Dedifferentiated amniotic fluid mesenchymal stem cell (primary cell): ENCODE measurements around the gene ASF1A.
A peak's percentile ranks its signal among the peaks of the same experiment; 100 is the strongest.

Experiments used
- DNase-seq: peaks from one replicate; pipeline ENCODE4 v3.0.0-alpha.2; 2016; ENCODE audit errors: extremely low spot score

Gene ASF1A

GRCh38 chr6:118881440-118882313 is 12.3 kb upstream of the ASF1A start:
- DNase-seq = no peak

- DNase-seq = no peak
Measured at GRCh38 chr6:118882314-118882905, 11.5 kb upstream of the ASF1A start.

- DNase-seq = no peak
Measured at GRCh38 chr6:118886641-118887040, 7.3 kb upstream of the ASF1A start.

GRCh38 chr6:118889163-118889562 is 4.8 kb upstream of the ASF1A start:
- no peak for DNase-seq

DNA sequence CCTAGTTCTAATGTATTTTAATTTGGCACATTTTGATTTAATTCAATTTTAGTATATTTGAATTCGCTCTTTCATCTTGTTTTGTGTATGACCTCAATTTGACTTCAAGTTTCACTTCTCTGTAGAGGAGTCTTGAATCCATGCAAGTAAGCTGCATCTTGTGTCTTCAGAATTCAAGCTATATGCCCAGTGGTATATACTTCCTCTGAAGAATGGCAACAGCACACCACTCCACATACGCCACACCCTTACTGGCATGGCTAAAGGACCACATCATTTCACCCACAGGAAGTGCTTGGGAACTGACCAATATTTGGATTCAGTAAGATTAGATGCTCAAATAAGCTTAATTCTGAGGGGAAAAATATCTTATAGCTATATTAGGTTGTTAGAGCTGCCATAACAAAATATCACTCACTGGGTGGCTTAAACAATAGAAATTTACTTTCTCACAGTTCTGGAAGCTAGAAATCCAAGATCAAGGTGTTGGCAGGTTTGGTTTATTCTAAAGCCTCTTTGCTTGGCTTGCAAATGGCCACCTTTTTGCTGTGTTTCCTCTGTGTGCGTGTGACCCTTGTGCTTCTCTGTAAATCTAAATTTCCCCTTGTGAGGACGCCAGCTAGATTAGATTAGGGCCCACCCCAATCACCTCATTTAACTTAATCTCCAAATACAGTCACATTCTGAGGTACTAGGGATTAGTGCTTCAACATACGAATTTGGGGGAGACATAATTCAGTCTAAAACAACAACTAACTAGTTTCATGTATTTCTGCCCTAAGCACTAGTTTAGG is 2.8 kb upstream of the ASF1A start:
- DNase-seq = no peak

GRCh38 chr6:118892355-118892991 is 1.5 kb upstream of the ASF1A start:
- DNase-seq = no peak

DNA sequence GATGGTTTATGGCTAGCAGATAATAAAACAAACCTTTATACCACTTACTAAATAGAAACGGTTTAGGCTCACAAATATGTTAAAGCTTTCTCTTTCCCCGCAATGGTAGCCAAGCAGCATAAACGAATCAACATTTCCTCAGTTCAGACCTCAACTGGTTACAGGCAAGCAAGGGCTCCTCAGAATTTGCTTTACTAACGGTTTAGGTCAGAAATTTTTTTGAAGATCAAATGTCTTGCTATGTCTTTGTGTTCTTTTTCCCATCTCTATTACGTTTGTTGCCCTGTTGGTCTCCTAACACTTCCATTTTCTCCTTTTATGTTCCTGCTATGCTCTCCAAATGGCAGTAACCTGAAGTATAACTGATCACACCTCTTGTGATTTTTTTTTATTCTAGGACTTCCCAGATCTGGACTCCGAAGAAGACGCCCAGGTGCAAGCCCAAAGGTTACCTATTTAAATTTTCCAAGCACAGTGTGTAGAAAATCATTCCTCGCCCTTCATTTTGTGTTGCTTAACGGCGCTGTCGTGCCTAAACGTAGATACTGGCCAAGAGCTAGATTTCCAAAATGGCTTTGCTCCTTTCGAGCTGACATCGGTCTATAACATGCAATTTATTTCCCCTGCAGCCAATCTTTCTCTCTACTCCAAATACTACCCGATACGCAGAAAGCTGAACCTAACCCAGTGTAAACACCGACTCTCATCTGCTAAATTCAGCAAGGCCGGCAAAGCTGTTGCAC is 717 bp upstream of the ASF1A start:
- peak; percentile 49 for DNase-seq

DNA sequence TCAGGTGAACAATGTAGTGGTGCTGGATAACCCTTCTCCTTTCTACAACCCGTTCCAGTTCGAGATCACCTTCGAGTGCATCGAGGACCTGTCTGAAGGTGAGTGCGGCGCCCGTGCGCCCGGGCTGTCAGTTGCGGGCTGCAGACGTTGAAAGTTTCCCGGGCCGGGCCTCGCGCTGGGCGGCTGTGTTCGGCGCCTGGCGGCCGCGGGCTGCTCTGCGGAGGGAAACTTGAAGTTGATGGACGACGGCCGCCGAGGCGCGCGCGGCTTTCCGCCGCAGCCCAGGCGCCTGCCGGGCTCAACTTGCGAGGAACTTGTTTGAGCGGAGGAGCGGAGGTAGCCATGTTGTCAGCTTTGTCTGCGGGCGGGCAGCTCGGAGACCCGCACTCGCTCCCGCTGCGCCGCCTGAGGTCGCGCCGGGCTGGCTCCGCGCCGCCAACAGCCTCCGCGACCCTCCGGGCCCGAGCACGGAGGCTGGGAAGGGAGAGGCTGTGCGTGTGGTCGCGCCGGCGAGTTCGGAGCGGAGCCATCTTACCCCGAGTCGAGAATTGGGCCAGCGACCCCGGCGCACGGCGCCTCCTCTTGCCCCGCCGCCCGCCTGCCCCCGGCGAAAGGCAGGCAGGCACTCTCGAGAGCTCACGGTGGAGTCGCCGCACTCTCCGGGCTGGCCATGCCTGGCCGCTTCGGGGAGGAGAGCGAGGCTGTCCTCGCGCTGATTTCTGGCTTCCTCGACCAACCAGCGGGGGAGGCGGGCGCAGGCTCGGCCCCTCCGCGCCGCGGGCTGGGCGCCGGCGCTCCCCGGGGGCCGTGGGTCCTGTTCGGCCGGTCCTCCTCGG is 691 bp downstream of the ASF1A start:
- peak; percentile 28 for DNase-seq

DNA sequence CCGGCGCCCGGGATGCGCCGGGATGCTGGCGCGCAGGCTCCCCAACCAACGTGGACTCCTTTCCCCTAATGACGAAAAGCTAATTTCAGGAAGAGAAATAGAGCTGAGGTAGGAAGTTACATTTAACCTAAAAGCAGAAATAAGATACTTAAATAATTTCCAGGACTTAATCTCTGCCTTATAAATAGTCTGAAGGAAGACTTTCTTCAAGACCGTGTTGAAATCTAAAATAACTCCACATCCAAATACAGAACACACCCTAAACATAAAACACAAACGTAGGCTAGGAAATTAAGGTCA is 1.3 kb downstream of the ASF1A start:
- DNase-seq = no peak

- no peak for DNase-seq
Measured at GRCh38 chr6:118895859-118896258, 1.9 kb downstream of the ASF1A start.

- peak; percentile 28 for DNase-seq
Measured at GRCh38 chr6:118896339-118897136, 2.6 kb downstream of the ASF1A start.

- no peak for DNase-seq
Measured at GRCh38 chr6:118897386-118897785, 3.4 kb downstream of the ASF1A start.

- no peak for DNase-seq
Measured at GRCh38 chr6:118899948-118900347, 6.0 kb downstream of the ASF1A start.

DNA sequence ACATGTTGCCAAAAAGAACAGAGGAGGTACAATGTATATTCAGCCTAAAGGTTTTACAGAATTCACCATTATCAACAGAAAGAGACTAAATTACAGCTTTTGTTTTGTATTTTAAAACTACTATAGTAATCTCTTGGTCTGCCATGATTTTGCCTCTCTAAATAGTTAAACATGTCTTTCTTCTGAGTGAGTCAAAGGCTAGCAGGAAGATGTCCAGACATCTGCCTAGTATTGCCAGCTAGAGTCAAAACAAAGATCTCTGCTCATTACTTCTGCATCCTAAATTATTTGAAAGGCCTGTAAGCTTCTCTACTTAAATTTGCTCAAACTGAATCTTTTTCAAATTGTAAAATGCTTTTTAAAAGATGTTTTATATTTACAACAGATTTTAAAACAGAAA is 8.8 kb downstream of the ASF1A start:
- DNase-seq = no peak

DNA sequence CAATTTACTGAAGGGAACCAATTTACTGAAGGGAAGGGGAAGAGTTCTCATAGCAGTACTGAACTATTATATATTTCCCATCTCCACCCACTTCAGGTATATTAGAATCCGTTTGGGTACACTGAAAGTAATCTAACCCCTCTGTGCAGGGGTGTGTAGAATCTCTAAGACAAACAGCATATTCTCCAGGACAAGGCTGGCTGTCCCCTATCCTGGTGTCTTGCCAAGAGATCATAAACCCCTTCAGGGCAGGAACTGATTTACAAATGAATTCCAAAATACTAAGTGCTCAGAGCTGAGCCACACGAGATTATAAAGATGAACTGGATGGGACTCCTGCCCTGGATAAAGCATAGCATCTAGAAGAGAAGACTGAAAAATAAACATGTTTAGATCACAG is 9.2 kb downstream of the ASF1A start:
- no peak for DNase-seq

DNA sequence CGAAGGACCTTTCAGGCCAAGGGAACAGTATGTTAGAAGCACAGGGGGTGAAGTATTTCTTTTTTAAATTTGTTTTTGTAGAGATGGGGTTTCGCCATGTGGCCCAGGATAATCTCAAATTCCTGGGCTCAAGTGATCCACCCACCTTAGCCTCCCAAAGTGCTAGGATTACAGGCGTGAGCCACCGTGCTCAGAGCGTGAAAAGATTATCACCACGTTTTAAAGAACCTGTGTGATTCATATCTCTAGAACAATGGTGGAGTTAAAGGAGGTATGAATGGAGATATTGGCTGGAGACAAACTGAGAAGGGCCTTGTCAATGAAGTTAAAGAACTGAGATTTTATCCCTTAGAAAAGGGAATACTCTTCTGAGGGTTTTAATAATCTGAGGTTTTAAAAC is 9.7 kb downstream of the ASF1A start:
- no peak for DNase-seq

GRCh38 chr6:118905084-118905483 is 11.1 kb downstream of the ASF1A start:
- DNase-seq = no peak

DNA sequence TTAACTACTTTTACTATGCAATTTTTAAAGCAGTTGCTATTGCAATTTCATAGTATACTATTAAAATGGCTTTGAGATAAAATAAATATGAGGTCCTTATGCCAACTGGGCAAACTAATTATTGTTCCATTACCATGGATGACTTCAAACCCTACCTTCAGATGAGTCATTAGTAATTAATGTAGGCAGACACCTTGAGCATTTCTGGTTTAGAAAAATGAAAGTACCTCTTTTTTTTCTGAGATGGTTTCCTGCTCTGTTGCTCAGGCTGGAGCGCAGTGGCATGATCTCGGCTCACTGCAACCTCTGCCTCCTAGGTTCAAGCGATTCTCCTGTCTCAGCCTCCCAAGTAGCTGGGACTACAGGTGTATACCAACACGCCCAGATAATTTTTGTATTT is 11.9 kb downstream of the ASF1A start:
- no peak for DNase-seq

- DNase-seq = no peak
Measured at GRCh38 chr6:118908441-118908840, 14.5 kb downstream of the ASF1A start.

DNA sequence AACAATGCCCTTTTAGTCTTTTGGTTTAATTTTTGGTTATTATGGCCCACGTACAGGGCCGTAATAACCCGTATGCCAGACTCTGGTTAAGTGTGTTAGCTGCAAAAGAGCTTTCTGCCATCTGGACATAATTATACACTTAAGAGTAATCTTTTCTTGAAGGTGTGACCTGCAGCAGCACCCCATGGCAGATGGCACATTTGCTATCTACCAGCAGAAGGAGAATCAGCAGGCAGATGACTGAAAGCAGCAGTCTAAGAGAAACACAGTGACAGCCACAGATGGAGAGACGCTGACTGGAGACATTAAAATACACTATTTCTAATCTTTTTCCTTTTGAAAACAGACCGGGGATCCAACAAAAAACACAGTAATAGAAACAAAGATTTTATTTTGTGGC is 18.7 kb downstream of the ASF1A start:
- DNase-seq = no peak
